K562 (cell line): ENCODE results near the gene MEIS2. TPM values are rescaled to one million over a fixed set of nuclear protein-coding genes. Genes with fewer than 3 reads are reported as not detected.

ENCODE experiments used
- ATAC-seq: fragments of 200-7000 bp; cut with Tn5 transposase; 3 replicates; pipeline ENCODE4 v1.9.1; 2020; ENCODE audit warnings: moderate library complexity
- BruUV-seq: library from RNA; stranded (reverse); fragments of 400-500 nt; replicated peaks from 2 replicates; lab custom pipeline; 2021; lab: Mats Ljungman, UMichigan
- CTCF ChIA-PET: fragments of 300-600 bp; formaldehyde crosslinking; extraction: SDS; loops from one replicate; lab custom pipeline; 2021; ENCODE audit warnings: low intra/inter-chr PET ratio; lab: Yijun Ruan, JAX
- POLR2A ChIA-PET: fragments of 300-600, 350-650 bp; sonication (Branson Sonifier 250); formaldehyde crosslinking; extraction: SDS; loops from one replicate; lab custom pipeline; 2021; ENCODE audit warnings: antibody characterized with exemption, inconsistent platforms; lab: Yijun Ruan, JAX
- DNase-seq, 4 experiments: peaks; one replicate each; pipeline versions ENCODE4 v3.0.0 to v3.0.0-alpha.2; 2011 to 2018; ENCODE audit warnings: low spot score in 3 of 4, mixed read lengths in 3 of 4; ENCODE audit errors: extremely low read depth in 1 of 4
- FAIRE-seq: peaks from 2 replicates; lab custom pipeline; 2011; peaks lifted over from hg19 to GRCh38; lab: Jason Lieb, UNC
- H2AFZ ChIP-seq: 2 replicates; pipeline ENCODE4 v1.6.0; 2011; ENCODE audit warnings: low read depth, low read length, control low read depth, inconsistent platforms
- H3K27ac ChIP-seq: fragments of 200-600 bp; 3 replicates; pipeline ENCODE4 v1.8.0; 2011; ENCODE audit warnings: low read depth, mild to moderate bottlenecking, control low read depth, inconsistent platforms, low read length, moderate library complexity, mixed read lengths; ENCODE audit errors: extremely low read depth
- H3K27me3 ChIP-seq, 2 experiments: fragments of 300-600 bp in 1 of 2; 2 replicates in 1 of 2; 3 replicates in 1 of 2; pipeline versions ENCODE4 v1.6.0 to v1.8.0; 2011; ENCODE audit warnings: inconsistent platforms in 2 of 2, low read length in 2 of 2, mild to moderate bottlenecking in 1 of 2, mixed read lengths in 1 of 2, moderate library complexity in 1 of 2; ENCODE audit not compliant: control insufficient read depth in 2 of 2, insufficient read depth in 2 of 2
- H3K36me3 ChIP-seq: fragments of 300-600 bp; 3 replicates; pipeline ENCODE4 v1.8.0; 2011; ENCODE audit warnings: mild to moderate bottlenecking, low read length, inconsistent platforms; ENCODE audit not compliant: control insufficient read depth, insufficient read depth
- H3K4me1 ChIP-seq, 2 experiments: fragments of 200-600 bp in 1 of 2; replicated peaks in 1 of 2; 2 replicates in 1 of 2; 3 replicates in 1 of 2; pipeline versions ENCODE4 v1.5.1 to v1.8.0; 2011; ENCODE audit warnings: inconsistent platforms in 2 of 2, low read length in 2 of 2, mild to moderate bottlenecking in 1 of 2, mixed read lengths in 1 of 2, moderate library complexity in 1 of 2; ENCODE audit not compliant: control insufficient read depth in 2 of 2, insufficient read depth in 2 of 2
- H3K4me2 ChIP-seq: 2 replicates; pipeline ENCODE4 v1.6.1; 2011; ENCODE audit warnings: low read length, control low read depth, inconsistent platforms, mixed read lengths; ENCODE audit not compliant: insufficient read depth
- H3K4me3 ChIP-seq: fragments of 200-600 bp; sonication (generic), shearing (Covaris generic); 2 replicates; pipeline ENCODE4 v1.5.1; 2016; ENCODE audit warnings: control low read depth, inconsistent platforms
- H3K79me2 ChIP-seq: fragments of 200-600 bp; 3 replicates; pipeline ENCODE4 v1.8.0; 2011; ENCODE audit warnings: low read length, inconsistent platforms; ENCODE audit not compliant: control insufficient read depth, insufficient read depth
- H3K9ac ChIP-seq, 2 experiments: 2 replicates each; pipeline versions ENCODE4 v1.6.0 to v1.6.1; 2011; ENCODE audit warnings: low read depth in 2 of 2, low read length in 2 of 2, control low read depth in 1 of 2, inconsistent platforms in 1 of 2, mild to moderate bottlenecking in 1 of 2, mixed read lengths in 1 of 2; ENCODE audit not compliant: insufficient read depth in 1 of 2
- H3K9me1 ChIP-seq: one replicate; pipeline ENCODE4 v1.6.0; 2011; ENCODE audit warnings: inconsistent platforms, mild to moderate bottlenecking, low read length, moderate library complexity; ENCODE audit not compliant: control insufficient read depth, insufficient read depth
- H3K9me3 ChIP-seq: replicated peaks from 2 replicates; pipeline ENCODE4 v1.5.1; 2011; ENCODE audit warnings: low read depth, low read length, inconsistent platforms; ENCODE audit not compliant: control insufficient read depth, insufficient read depth
- H4K20me1 ChIP-seq: replicated peaks from 2 replicates; pipeline ENCODE4 v1.6.1; 2011; ENCODE audit warnings: low read length, inconsistent platforms, mixed read lengths; ENCODE audit not compliant: control insufficient read depth, insufficient read depth
- DDX20 ChIP-seq: fragments of 450-650 bp; IDR thresholded peaks from 2 replicates; pipeline ENCODE4 v1.6.1; 2016; ENCODE audit warnings: missing genetic modification characterization, low read depth, mild to moderate bottlenecking, missing compliant biosample characterization, moderate library complexity
- PBX2 ChIP-seq, 2 experiments: IDR thresholded peaks in 1 of 2; conservative IDR thresholded peaks in 1 of 2; 2 replicates each; pipeline ENCODE4 v1.6.1; 2016; ENCODE audit warnings: low read depth in 2 of 2, mild to moderate bottlenecking in 1 of 2, missing compliant biosample characterization in 1 of 2, missing genetic modification characterization in 1 of 2, moderate library complexity in 1 of 2
- WGBS: fragments of 100-300 bp; shearing (Covaris generic); methylation state at CpG from one replicate; pipeline ENCODE4 v1.1.6; 2016; ENCODE audit warnings: low coverage, mixed read lengths; ENCODE audit not compliant: insufficient coverage; ENCODE audit errors: missing lambda C conversion rate; 5-methylcytosine and 5-hydroxymethylcytosine counted together
- in situ Hi-C: fragments of 300-500 bp; cut with MboI; formaldehyde crosslinking; loops from 4 replicates; pipeline ENCODE4 v1.15.0; 2018; ENCODE audit warnings: inconsistent platforms, mixed read lengths
- intact Hi-C: fragments of 100-400 bp; cut with micrococcal nuclease; formaldehyde crosslinking; loops from 2 replicates; pipeline ENCODE4 v1.14.2; 2022
- polyA plus RNA-seq, 8 experiments: library from polyadenylated mRNA; depleted of rRNA in 4 of 8; stranded (reverse) in 5 of 8; unstranded in 3 of 8; fragments of >200 nt; fragmentation: Nextera tagmentation in 2 of 8; fragmentation: Illumina TruSeq in 1 of 8; extraction: Ambion mirVana in 2 of 8; extraction: Trizol in 1 of 8; gene quantifications; 2 replicates each; pipeline versions ENCODE4 v1.2.1 to v1.2.3, GENCODE V29; 2011 to 2014; ENCODE audit warnings: inconsistent platforms in 1 of 8, missing spikeins in 1 of 8
- total RNA-seq, 7 experiments: library from RNA; depleted of rRNA in 6 of 7; stranded (reverse); fragments of >200 nt in 6 of 7; fragmentation: Illumina TruSeq in 2 of 7; extraction: Trizol in 2 of 7; gene quantifications; 2 replicates each; pipeline versions ENCODE4 v1.2.1 to v1.2.3, GENCODE V29; 2011 to 2021; ENCODE audit warnings: low replicate concordance in 1 of 7

The MEIS2 gene
- total and polyA plus RNA-seq, 9 of the 15 experiments (the other 6 are each of a cell fraction or from before 2014, with no cell fraction given), result 7.5 to 64.2 (median 22.3) TPM

GRCh38 chr15:37125143-37125542 lies 24.8 kb upstream of the MEIS2 start:
- no peak overlapping the region for H3K4me2 ChIP-seq
- WGBS, result 16% methylated on average over 4 of the region's 4 CpGs
- H3K9me1 ChIP-seq, result no peaks in the 10 kb centered on the region
- no peak for DNase-seq
- no peak overlapping the region for H3K27ac ChIP-seq
- FAIRE-seq, result no peak
- no TSS peak for BruUV-seq
- ChIA-PET CTCF (no interaction called here), POLR2A (no interaction called here)
- no peaks in the 10 kb centered on the region for H3K27me3 ChIP-seq
- H4K20me1 ChIP-seq, result no peaks in the 10 kb centered on the region
- H3K9me3 ChIP-seq, result no peaks in the 10 kb centered on the region
- in situ Hi-C loops, result loop anchor here (25.0 kb wide), 1 partner anchor 1838 kb away; no protein-coding TSS in a partner anchor
- H3K4me3 ChIP-seq, result no peak overlapping the region
- H2AFZ ChIP-seq, result no peak overlapping the region
- no peak for ATAC-seq
- H3K4me1 ChIP-seq, result no peaks in the 10 kb centered on the region
- no peak overlapping the region for H3K9ac ChIP-seq
- H3K79me2 ChIP-seq, result no peaks in the 10 kb centered on the region
- intact Hi-C loops, result no loop called here
- TF ChIP-seq DDX20 (no peak), PBX2 (CRISPR knock-in tag; IDR thresholded peaks at IDR 0.05; ENCODE audit: low read depth) (no peak), PBX2 (tag; conservative IDR thresholded peaks at IDR 0.05; ENCODE audit: low read depth) (0 out of 2 replicates have a peak, but pooled peaks have one; percentile 42)
- no peaks in the 10 kb centered on the region for H3K36me3 ChIP-seq
